ENCODE measurements around the gene ST7L. TPM values are rescaled to one million over a fixed set of nuclear protein-coding genes. Genes with fewer than 3 reads are reported as not detected.
A peak's percentile ranks its signal among the peaks of the same experiment; 100 is the strongest.

ST7L gene
- total RNA-seq, 1 donor from 2014 or later, result 14.8 TPM

DNA sequence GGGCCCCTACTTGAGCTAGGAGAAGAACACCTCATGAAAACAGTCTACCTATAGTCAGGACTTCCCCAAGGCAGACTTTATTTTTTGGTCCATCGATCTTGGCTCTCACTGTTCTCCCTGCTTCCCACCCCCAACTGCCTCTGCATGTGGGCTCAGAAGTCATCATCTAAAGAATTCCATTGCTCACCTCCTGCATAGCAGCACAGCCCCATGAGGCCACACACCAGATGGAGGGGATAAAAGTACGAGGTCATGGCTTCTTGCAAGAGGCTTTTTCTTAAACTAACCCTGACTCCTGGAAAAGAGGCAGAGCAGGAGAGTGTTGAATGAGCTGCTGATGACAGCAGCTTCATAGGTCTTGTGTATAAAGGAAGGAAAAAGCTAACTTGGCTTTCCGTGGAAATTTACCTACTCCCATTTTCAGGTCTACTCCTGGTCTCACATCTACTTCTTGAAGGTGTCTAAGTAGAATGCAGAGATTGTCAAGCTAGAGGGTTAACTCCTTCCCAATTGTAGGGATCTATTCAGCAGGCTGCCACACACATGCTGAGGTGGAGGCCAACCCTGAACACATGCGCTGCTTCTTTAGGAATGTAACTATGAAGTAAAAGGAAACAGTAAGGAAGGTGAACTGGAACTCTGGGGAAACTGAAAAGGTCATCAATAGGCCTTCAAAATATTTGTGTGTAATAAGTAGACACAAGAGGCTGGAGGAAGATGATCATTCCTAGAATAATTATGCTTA lies 91.5 kb downstream of the ST7L start:
- Histone ChIP-seq H3K9me3 (ENCODE audit: insufficient read depth, low read depth, low read length) (no peaks in the 10 kb centered on the region), H3K4me2 (ENCODE audit: low read length) (peak overlapping the region; percentile 54), H3K36me3 (ENCODE audit: insufficient read depth, low read length) (no peaks in the 10 kb centered on the region), H3K27me3 (ENCODE audit: insufficient read depth, low read length) (peaks cover 8% of the 10 kb centered on the region), H4K20me1 (ENCODE audit: insufficient read depth, low read length) (peaks cover 5% of the 10 kb centered on the region), H3K4me3 (ENCODE audit: insufficient read depth, low read depth, low read length) (no peak overlapping the region), H3K9ac (ENCODE audit: low read length) (peak overlapping the region; percentile 62), H3K79me2 (ENCODE audit: insufficient read depth, low read length) (no peaks in the 10 kb centered on the region), H3K27ac (ENCODE audit: low read depth, low read length) (peak overlapping the region; percentile 77), H2AFZ (ENCODE audit: low read depth, low read length) (no peak overlapping the region), H3K4me1 (ENCODE audit: insufficient read depth, low read length) (peaks cover 60% of the 10 kb centered on the region)
- DNase-seq (ENCODE audit: low read depth) (peak; percentile 81), FAIRE-seq (no peak)
- Mint-ChIP-seq H3K4me1 (ENCODE audit: low read depth, unreplicated experiment) (peaks cover 75% of the 10 kb centered on the region), H3K9me3 (ENCODE audit: unreplicated experiment) (no peaks in the 10 kb centered on the region), H3K27ac (ENCODE audit: unreplicated experiment) (peak overlapping the region; percentile 94), H3K27me3 (ENCODE audit: low read depth, unreplicated experiment) (no peaks in the 10 kb centered on the region), H3K4me3 (ENCODE audit: unreplicated experiment) (peak overlapping the region; percentile 23), H3K36me3 (ENCODE audit: low read depth, unreplicated experiment) (peaks cover 2% of the 10 kb centered on the region)
- TF ChIP-seq, protein P1, sequence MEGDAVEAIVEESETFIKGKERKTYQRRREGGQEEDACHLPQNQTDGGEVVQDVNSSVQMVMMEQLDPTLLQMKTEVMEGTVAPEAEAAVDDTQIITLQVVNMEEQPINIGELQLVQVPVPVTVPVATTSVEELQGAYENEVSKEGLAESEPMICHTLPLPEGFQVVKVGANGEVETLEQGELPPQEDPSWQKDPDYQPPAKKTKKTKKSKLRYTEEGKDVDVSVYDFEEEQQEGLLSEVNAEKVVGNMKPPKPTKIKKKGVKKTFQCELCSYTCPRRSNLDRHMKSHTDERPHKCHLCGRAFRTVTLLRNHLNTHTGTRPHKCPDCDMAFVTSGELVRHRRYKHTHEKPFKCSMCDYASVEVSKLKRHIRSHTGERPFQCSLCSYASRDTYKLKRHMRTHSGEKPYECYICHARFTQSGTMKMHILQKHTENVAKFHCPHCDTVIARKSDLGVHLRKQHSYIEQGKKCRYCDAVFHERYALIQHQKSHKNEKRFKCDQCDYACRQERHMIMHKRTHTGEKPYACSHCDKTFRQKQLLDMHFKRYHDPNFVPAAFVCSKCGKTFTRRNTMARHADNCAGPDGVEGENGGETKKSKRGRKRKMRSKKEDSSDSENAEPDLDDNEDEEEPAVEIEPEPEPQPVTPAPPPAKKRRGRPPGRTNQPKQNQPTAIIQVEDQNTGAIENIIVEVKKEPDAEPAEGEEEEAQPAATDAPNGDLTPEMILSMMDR (IDR thresholded peaks at IDR 0.05; ENCODE audit: insufficient read depth, low read depth, low read length), result no peak
- no peak for TF ChIP-seq EZH2 (IDR thresholded peaks at IDR 0.05; ENCODE audit: insufficient read depth, low read length)

DNA sequence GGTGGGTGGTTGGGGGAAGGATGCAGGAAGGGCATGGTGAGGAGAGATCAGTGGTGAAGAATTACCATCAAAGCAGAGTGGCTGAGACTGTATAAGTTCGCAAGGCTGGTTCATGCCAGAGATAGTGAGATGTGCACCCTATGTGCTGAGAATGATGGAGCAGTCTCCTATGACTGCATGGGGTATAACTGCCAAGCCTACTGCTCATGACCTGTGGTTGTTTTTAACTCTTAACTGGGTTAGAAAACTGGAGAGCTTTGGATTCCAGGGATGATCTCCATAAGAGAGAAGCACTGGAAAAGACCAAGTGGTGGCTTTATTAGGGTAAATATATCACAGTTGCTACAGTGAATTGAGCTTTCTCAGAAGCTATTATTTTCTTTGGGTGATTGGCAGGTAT lies 94.0 kb downstream of the ST7L start:
- Histone ChIP-seq H4K20me1 (ENCODE audit: insufficient read depth, low read length) (peaks cover 24% of the 10 kb centered on the region), H3K9ac (ENCODE audit: low read length) (peak overlapping the region; percentile 67), H3K36me3 (ENCODE audit: insufficient read depth, low read length) (no peaks in the 10 kb centered on the region), H2AFZ (ENCODE audit: low read depth, low read length) (no peak overlapping the region), H3K27me3 (ENCODE audit: insufficient read depth, low read length) (peaks cover 25% of the 10 kb centered on the region), H3K4me1 (ENCODE audit: insufficient read depth, low read length) (peaks cover 58% of the 10 kb centered on the region), H3K4me2 (ENCODE audit: low read length) (peak overlapping the region; percentile 48), H3K79me2 (ENCODE audit: insufficient read depth, low read length) (no peaks in the 10 kb centered on the region), H3K9me3 (ENCODE audit: insufficient read depth, low read depth, low read length) (no peaks in the 10 kb centered on the region), H3K4me3 (ENCODE audit: insufficient read depth, low read depth, low read length) (no peak overlapping the region), H3K27ac (ENCODE audit: low read depth, low read length) (peak overlapping the region; percentile 72)
- TF ChIP-seq, protein P1 (IDR thresholded peaks at IDR 0.05; ENCODE audit: insufficient read depth, low read depth, low read length), result no peak
- Mint-ChIP-seq H3K4me1 (ENCODE audit: low read depth, unreplicated experiment) (peaks cover 89% of the 10 kb centered on the region), H3K36me3 (ENCODE audit: low read depth, unreplicated experiment) (peaks cover 2% of the 10 kb centered on the region), H3K9me3 (ENCODE audit: unreplicated experiment) (no peaks in the 10 kb centered on the region), H3K27me3 (ENCODE audit: low read depth, unreplicated experiment) (no peaks in the 10 kb centered on the region), H3K4me3 (ENCODE audit: unreplicated experiment) (no peak overlapping the region), H3K27ac (ENCODE audit: unreplicated experiment) (peak overlapping the region; percentile 99)
- FAIRE-seq (no peak), DNase-seq (ENCODE audit: low read depth) (peak; percentile 27)

DNA sequence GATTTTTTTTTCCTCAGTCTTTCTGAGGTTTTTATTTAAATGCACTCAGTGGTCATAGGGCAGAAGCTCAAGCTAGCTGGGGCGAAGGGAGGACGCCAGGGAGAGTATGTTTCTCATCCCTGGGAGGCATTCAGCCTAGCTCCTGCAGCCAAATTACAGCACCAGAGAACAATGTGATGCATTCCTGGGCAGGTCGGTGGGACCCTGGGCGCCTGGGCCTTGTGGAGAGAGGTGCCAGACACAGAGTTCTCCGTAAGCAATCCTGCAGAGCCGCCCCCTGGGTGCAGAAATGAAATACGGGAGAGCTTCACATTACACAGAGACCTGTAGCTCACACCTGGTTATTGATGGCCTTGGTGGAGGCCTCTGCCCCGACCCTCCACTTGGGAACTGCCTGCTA lies 94.7 kb downstream of the ST7L start:
- no peak overlapping the region for H3K4me3 ChIP-seq (ENCODE audit: insufficient read depth, low read depth, low read length)
- peak overlapping the region; percentile 67 for H3K9ac ChIP-seq (ENCODE audit: low read length)
- Mint-ChIP-seq H3K27me3 (ENCODE audit: low read depth, unreplicated experiment) (no peaks in the 10 kb centered on the region), H3K4me3 (ENCODE audit: unreplicated experiment) (peak overlapping the region; percentile 40), H3K27ac (ENCODE audit: unreplicated experiment) (peak overlapping the region; percentile 99), H3K36me3 (ENCODE audit: low read depth, unreplicated experiment) (no peaks in the 10 kb centered on the region), H3K9me3 (ENCODE audit: unreplicated experiment) (no peaks in the 10 kb centered on the region), H3K4me1 (ENCODE audit: low read depth, unreplicated experiment) (peaks cover 94% of the 10 kb centered on the region)
- peak overlapping the region; percentile 48 for H3K4me2 ChIP-seq (ENCODE audit: low read length)
- DNase-seq (ENCODE audit: low read depth), result peak; percentile 92
- H3K27ac ChIP-seq (ENCODE audit: low read depth, low read length), result peak overlapping the region; percentile 72
- no peaks in the 10 kb centered on the region for H3K9me3 ChIP-seq (ENCODE audit: insufficient read depth, low read depth, low read length)
- peaks cover 57% of the 10 kb centered on the region for H3K4me1 ChIP-seq (ENCODE audit: insufficient read depth, low read length)
- H3K27me3 ChIP-seq (ENCODE audit: insufficient read depth, low read length), result peaks cover 31% of the 10 kb centered on the region
- H3K79me2 ChIP-seq (ENCODE audit: insufficient read depth, low read length), result no peaks in the 10 kb centered on the region
- FAIRE-seq, result no peak
- TF ChIP-seq, protein P1 (IDR thresholded peaks at IDR 0.05; ENCODE audit: insufficient read depth, low read depth, low read length), result no peak
- TF ChIP-seq EZH2 (IDR thresholded peaks at IDR 0.05; ENCODE audit: insufficient read depth, low read length), result no peak
- H3K36me3 ChIP-seq (ENCODE audit: insufficient read depth, low read length), result no peaks in the 10 kb centered on the region
- H2AFZ ChIP-seq (ENCODE audit: low read depth, low read length), result no peak overlapping the region
- peaks cover 24% of the 10 kb centered on the region for H4K20me1 ChIP-seq (ENCODE audit: insufficient read depth, low read length)

Measured in astrocyte (in vitro differentiated cells and primary cell).